Erythroblast (primary cell): ENCODE measurements around the gene TMBIM6.
"Not testable (repeated sequence)": the region's sequence is repeated elsewhere in the genome, so short reads cannot be mapped to it uniquely, and the experiment has no call there.

Source experiments
- DNase-seq, 2 experiments: peaks; one replicate each; lab custom pipeline; 2025; lab: John Stamatoyannopoulos, UW
- GATA1 ChIP-seq: IDR thresholded peaks from 2 replicates; pipeline ENCODE4 v1.6.1; 2011; ENCODE audit warnings: low read depth, mild to moderate bottlenecking, control low read depth, low read length, moderate library complexity
- POLR2A ChIP-seq: IDR thresholded peaks from 2 replicates; pipeline ENCODE4 v1.6.1; 2011; ENCODE audit warnings: mild to moderate bottlenecking, low read length

The TMBIM6 gene

DNA sequence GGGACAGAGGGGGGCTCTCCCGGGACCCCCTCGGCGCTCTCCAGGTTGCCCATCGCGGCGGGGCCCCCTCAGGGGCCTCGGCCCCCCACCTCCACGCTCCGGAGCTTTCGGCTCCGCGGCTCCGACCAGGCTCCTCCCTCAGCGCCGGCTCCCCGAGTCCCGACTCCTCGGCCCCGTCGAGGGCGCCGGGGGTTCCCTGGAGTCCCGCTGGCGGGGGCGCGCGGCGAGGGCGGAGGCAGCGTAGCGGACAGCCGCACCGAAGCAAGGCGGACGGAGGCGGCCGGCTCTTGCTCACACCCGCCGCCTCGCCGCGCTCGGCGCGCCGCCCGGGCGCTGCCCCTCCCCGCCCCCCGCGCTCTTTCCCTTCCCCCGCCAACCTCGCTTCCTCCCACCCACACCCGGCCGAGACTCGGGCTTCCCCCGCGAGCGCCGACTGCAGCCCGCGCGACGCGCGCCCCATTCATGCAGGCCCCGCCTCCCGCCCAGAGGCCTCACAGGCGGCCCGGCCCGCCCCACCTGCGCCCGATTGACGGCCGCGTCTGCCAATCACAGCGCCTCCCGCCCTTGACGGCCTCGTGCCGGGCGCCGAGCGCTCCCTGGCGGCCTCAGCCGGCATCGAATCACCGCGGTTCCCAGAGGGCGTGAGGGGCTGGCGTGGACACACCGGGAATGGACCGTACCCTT lies 34.1 kb upstream of the TMBIM6 start, which contains the start of gene FMNL3:
Gene FMNL3 (minus strand): TSS at position 278 of the 684 bp plus-strand sequence. CDS start 225 bp downstream, at position 53.
- TF ChIP-seq POLR2A (peak; percentile 47), GATA1 (no peak)
- DNase-seq = peak; percentile 96 to 99

DNA sequence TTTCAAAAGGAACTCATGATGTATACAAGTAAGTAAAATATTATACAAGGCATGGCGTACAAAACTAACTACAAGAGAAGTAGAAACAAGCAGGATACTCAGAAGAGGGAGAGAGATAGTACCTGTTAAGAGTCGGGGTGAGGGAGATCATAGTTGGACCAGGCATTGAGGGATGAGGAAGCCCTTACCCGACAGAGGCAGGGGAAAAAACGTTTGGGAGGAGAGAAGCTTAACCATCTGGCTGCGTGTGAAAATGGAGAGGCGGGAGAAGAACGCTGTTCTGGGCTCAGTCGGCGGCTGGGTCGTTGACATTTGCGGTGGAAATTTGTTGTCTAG lies 33.6 kb upstream of the TMBIM6 start:
- no peak for TF ChIP-seq GATA1
- TF ChIP-seq POLR2A = no peak
- DNase-seq = no peak

DNA sequence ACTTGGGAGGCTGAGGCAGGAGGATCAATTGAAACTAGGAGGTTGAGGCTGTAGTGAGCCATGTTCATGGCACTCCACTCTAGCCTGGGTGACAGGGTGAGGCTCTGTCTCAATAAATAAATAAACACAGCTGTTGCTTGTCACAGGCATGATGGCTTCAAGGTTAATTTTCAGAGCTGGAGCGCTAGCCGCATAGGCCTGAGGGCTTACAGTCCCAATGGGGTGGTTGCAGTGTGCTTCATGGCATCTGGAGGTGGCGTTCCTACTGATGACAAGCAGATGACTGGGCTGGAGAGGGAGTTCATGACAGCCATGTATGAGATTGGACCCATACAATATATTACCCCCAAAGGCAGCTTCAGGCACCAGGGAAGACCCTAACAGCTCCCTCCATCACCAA lies 32.5 kb upstream of the TMBIM6 start:
- TF ChIP-seq GATA1 (no peak), POLR2A (no peak)
- DNase-seq = no peak

DNA sequence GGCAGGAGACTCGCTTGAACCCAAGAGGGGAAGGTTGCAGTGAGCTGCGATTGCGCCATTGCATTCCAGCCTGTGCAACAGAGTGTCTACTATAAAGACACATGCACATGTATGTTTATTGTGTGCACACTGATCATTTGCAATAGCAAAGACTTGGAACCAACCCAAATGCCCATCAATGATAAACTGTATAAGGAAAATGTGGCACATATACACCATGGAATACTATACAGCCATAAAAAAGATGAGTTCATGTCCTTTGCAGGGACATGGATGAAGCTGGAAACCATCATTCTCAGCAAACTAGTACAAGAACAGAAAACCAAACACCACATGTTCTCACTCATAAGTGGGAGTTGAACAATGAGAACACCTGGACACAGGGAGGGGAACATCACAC lies 27.4 kb upstream of the TMBIM6 start:
- not testable (repeated sequence) for DNase-seq

DNA sequence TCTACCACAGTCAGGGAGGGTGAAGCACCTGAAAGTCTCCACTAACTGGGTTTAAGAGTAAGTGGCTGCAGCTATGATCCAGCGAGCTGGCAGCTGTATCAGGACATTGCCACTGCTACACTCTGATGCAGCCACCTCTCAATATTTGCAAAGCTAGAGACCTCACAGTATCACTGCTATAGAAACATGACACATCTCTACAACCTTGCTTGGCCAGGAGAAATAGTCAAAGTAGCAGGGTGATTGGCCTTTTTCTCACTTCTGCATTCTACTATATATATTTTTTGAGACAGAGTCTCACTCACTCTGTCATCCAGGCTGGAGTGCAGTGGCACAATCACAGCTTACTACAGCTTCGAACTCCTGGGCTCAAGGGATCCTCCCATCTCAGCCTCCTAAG lies 24.8 kb upstream of the TMBIM6 start:
- no peak for DNase-seq
- TF ChIP-seq POLR2A (no peak), GATA1 (no peak)

DNA sequence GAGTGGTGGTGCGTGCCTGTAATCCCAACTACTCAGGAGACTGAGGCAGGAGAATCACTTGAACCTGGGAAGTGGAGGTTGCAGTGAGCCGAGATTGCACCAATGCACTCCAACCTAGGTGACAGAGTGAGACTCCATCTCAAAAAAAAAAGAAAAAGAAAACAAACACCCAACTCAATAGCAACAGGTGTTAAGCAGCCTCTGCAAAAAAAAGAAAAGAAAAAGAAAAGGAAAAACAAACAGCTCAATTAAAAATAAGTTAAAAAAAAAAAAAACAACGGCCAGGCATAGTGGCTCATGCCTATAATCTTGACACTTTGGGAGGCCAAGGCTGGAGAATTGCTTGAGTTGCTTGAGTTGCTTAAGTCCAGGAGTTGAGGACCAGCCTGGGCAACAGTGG lies 23.6 kb upstream of the TMBIM6 start:
- not testable (repeated sequence) for DNase-seq

DNA sequence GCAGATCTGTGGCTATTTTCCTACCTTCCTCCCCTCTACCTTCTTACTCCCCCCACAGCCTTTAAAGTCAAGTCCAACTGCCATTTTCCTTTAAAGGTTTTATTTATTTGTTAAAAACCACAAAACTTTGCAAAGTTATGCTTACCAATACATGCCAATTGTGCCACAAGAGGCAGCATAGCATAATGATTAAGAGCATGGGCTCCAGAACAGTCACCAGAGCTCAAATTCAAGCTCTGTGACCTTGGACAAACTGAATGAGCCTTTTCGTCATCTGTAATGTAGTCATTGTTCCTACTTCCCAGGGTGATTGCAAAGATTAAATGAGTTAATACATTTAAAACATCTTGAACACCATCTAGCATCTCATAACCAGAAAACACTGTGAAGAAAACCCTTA lies 21.1 kb upstream of the TMBIM6 start:
- TF ChIP-seq GATA1 (no peak), POLR2A (no peak)
- peak in 1 of 2 experiments; percentile 17 for DNase-seq

DNA sequence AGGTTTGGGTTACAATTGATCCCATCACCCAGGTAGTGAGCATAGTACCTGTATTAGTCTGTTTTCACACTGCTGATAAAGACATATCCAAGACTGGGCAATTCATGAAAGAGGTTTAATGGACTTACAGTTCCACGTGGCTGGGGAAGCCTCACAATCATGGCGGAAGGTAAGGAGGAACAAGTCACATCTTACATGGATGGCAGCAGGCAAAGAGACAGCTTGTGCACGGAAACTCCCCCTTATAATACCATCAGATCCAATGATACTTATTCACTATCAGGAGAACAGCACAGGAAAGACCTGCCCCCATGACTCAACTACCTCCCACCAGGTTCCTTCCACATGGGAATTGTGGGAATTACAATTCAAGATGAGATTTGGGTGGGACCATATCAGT lies 20.0 kb upstream of the TMBIM6 start:
- not testable (repeated sequence) for DNase-seq

DNA sequence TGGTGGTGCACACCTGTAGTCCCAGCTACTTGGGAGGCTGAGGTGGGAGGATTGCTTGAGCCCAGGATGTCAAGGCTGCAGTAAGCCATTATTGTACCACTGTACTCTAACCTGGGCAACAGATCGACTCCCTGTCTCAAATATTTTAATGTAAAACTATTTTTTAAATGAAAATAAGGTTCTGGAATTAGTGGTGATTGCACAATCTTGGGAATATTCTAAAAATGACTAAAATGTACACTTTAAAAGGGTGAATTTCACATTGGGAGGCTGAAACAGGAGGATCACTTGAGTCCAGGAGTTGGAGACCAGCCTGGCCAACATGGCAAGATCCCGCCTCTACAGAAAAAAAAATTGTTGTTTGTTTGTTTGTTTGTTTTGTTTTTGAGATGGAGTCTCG lies 12.9 kb upstream of the TMBIM6 start:
- TF ChIP-seq GATA1 = no peak
- no peak for DNase-seq

DNA sequence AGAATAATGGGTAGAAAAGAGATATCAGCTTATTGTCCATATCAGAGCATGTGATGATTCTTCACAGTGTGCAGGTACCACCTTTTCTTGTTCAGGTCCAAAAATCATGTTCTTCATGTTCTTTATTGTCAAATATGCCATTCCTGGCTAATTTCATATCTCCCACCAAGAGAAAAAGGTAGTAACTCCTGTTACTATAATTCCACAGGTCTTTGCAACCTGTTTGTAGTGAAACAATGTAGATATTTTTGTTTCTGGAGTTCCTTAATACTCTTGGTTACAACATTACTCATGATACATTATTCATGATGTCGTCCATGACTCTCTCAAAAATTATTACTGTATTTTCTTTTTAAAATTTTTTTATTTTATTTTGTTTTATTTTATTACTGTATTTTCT lies 11.3 kb upstream of the TMBIM6 start:
- TF ChIP-seq GATA1 = no peak
- TF ChIP-seq POLR2A = no peak
- DNase-seq = no peak

DNA sequence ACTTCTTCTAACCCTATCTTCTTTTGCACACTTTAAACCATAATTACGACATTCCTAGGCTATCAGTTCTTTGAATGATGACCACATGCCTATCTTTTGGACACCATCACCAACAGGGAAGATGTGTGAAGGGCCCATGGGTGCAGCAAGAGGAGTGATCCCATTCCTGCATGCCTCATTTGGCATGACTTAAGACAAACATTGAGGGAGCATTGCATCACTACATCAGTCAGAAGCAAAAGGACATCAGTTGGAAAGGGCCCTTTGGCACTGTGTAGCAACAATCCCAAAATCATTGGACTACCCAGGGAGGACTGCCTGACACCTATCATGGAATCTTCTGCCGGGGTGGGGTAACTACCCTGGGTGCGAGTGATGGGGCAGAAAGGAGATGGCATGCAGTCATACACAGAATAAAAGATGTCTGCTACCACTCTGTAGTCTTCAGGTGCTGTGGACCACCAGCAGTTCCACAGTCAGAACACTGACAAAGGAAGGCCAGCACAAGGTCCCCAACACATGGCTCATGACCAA lies 10.7 kb upstream of the TMBIM6 start:
- peak; percentile 79 to 90 for DNase-seq
- no peak for TF ChIP-seq GATA1
- no peak for TF ChIP-seq POLR2A

DNA sequence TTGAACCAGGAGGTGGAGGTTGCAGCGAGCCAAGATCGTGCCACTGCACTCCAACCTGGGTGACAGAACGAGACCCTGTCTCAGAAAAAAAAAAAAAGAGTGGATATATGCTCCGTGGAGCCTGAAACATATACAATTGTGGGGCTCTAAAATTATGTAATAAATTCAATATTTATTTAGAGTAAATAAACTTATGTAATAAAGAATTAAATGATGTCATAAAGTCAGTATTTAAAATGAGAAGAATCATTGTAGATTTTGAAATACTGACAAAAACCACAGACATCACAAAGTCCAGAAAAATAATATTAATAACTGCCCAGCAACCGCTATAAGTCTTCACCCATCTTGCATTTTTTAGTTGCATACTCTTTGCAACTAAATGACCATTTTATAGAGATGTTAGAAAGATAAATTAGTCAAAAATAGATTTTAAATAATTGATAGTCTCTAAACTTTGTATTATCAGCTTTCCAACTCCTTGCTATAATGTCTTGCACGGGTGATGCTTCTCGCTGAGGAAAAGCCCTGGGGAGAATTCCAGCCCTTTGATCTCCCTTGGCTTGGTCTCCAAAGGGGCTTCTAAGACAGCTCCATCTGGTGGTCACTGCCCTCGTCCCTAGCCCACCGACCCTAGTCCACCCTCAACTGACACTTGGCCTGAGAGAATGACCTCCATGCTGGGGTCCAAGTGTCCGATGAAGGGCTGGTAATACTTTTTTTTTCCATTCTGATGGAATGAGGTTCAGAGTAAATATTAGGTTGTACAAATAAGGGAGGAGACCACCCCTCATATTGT lies 7.9 kb upstream of the TMBIM6 start:
- TF ChIP-seq POLR2A (no peak), GATA1 (no peak)
- no peak for DNase-seq

DNA sequence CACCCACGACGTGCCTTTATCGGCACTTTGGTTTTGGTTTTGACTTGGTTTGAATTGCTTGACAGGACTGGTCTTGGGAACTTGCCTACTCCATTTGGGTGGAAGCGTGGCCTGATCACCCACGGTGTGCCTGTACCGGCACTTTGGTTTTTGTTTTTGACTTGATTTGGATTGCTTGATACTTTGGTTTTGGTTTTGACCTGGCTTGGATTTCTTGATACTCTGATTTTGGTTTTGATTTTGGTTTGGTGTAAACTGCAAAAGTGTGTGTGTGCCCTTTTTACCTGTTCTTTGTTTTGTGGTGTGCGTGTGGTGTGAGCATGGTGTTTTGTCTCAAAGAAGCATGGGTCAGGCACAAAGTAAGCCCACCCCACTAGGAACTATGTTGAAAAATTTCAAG lies 6.5 kb upstream of the TMBIM6 start:
- not testable (repeated sequence) for DNase-seq

DNA sequence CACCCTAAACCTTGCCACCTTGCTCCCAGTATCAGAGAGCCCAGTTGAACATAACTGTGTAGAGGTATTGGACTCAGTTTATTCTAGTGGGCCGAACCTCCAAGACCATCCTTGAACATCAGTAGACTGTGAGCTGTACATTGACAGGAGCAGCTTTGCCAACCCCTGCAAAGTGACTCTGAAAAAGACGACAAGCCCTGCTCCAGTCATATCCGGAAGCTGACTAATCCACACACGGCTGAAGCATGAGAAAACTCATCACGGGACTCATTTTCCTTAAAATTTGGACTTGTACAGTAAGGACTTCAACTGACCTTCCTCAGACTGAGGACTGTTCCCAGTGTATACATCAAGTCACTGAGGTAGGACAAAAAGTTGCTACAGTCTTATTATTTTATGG lies 2.6 kb upstream of the TMBIM6 start:
- DNase-seq = not testable (repeated sequence)

DNA sequence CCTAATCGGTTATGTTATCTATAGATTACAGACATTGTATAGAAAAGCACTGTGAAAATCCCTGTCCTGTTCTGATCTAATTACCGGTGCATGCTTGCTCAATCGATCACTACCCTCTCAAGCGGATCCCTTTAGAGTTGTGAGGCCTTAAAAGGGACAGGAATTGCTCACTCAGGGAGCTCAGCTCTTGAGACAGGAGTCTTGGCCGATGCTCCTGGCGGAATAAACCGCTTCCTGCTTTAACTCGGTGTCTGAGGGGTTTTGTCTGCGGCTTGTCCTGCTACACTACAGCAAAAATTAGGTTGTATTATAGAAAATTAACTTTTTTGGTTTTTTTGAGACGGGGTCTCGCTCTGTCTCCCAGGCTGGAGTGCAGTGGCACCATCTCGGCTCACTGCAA lies 1.1 kb upstream of the TMBIM6 start:
- DNase-seq = not testable (repeated sequence)
